HepG2 (cell line): Measurements from ENCODE around the gene ADAMTS17. TPM values are rescaled to one million over a fixed set of nuclear protein-coding genes. Genes with fewer than 3 reads are reported as not detected.

Experiments used
- ATAC-seq: fragments of 200-7000 bp; cut with Tn5 transposase; 3 replicates; pipeline ENCODE4 v1.9.1; 2020; ENCODE audit warnings: mild to moderate bottlenecking, moderate library complexity
- BruUV-seq: library from RNA; stranded (reverse); fragments of 400-500 nt; replicated peaks from 2 replicates; lab custom pipeline; 2021; lab: Mats Ljungman, UMichigan
- CTCF ChIA-PET: fragments of 300-600 bp; formaldehyde crosslinking; extraction: SDS; loops from one replicate; lab custom pipeline; 2021; ENCODE audit warnings: low total read pairs, inconsistent platforms, low intra/inter-chr PET ratio; lab: Yijun Ruan, JAX
- POLR2A ChIA-PET: fragments of 350-600 bp; sonication (Branson Sonifier 250); formaldehyde crosslinking; loops from one replicate; lab custom pipeline; 2020; ENCODE audit warnings: antibody characterized with exemption, inconsistent platforms; lab: Yijun Ruan, JAX
- DNase-seq: peaks from one replicate; pipeline ENCODE4 v3.0.0-alpha.2; 2015; ENCODE audit warnings: low spot score
- FAIRE-seq: peaks from 3 replicates; lab custom pipeline; 2011; peaks lifted over from hg19 to GRCh38; lab: Jason Lieb, UNC
- H2AFZ ChIP-seq: one replicate; pipeline ENCODE4 v1.6.1; 2011; ENCODE audit warnings: low read length, inconsistent platforms
- H3K27ac ChIP-seq: fragments of 300-600 bp; 3 replicates; pipeline ENCODE4 v1.8.0; 2011; ENCODE audit warnings: mixed run types, mild to moderate bottlenecking, mixed read lengths, low read length, inconsistent platforms; ENCODE audit not compliant: insufficient read depth; ENCODE audit errors: extremely low read length
- H3K27me3 ChIP-seq, 2 experiments: fragments of 200-600 bp in 1 of 2; 2 replicates in 1 of 2; 3 replicates in 1 of 2; pipeline versions ENCODE4 v1.6.0 to v1.8.0; 2011; ENCODE audit warnings: low read length in 2 of 2, mild to moderate bottlenecking in 2 of 2, moderate library complexity in 2 of 2, inconsistent platforms in 1 of 2; ENCODE audit not compliant: insufficient read depth in 2 of 2, control insufficient read depth in 1 of 2
- H3K36me3 ChIP-seq, 2 experiments: fragments of 200-600 bp in 1 of 2; replicated peaks in 1 of 2; 2 replicates in 1 of 2; 3 replicates in 1 of 2; pipeline versions ENCODE4 v1.5.1 to v1.8.0; 2011; ENCODE audit warnings: low read length in 2 of 2, inconsistent platforms in 1 of 2; ENCODE audit not compliant: insufficient read depth in 2 of 2, control insufficient read depth in 1 of 2
- H3K4me1 ChIP-seq: 2 replicates; pipeline ENCODE4 v1.5.1; 2012; ENCODE audit warnings: low read length, inconsistent platforms; ENCODE audit not compliant: insufficient read depth
- H3K4me2 ChIP-seq: 2 replicates; pipeline ENCODE4 v1.6.0; 2011; ENCODE audit warnings: low read depth, low read length, inconsistent platforms
- H3K4me3 ChIP-seq, 3 experiments: fragments of 200-600 bp in 1 of 3; sonication (generic), shearing (Covaris generic) in 1 of 3; replicated peaks in 1 of 3; 2 replicates each; pipeline ENCODE4 v1.5.1; 2011 to 2016; ENCODE audit warnings: low read length in 3 of 3, inconsistent platforms in 2 of 3, low read depth in 2 of 3, mild to moderate bottlenecking in 2 of 3, control low read depth in 1 of 3, mixed read lengths in 1 of 3; ENCODE audit not compliant: insufficient read depth in 1 of 3
- H3K79me2 ChIP-seq: one replicate; pipeline ENCODE4 v1.6.1; 2011; ENCODE audit warnings: low read length, inconsistent platforms; ENCODE audit not compliant: insufficient read depth
- H3K9ac ChIP-seq: 2 replicates; pipeline ENCODE4 v1.6.0; 2011; ENCODE audit warnings: mild to moderate bottlenecking, low read depth, low read length, inconsistent platforms; ENCODE audit not compliant: insufficient read depth
- H3K9me3 ChIP-seq: 2 replicates; pipeline ENCODE4 v1.5.1; 2012; ENCODE audit warnings: mild to moderate bottlenecking, low read length
- H4K20me1 ChIP-seq: 2 replicates; pipeline ENCODE4 v1.6.0; 2011; ENCODE audit warnings: inconsistent platforms, mild to moderate bottlenecking, low read length, moderate library complexity; ENCODE audit not compliant: insufficient read depth
- HHEX ChIP-seq: IDR thresholded peaks from 2 replicates; pipeline ENCODE4 v1.6.1; 2016; ENCODE audit warnings: control low read depth
- HIVEP1 ChIP-seq: sonication (generic); formaldehyde crosslinking; IDR thresholded peaks from 2 replicates; pipeline ENCODE4 v1.4.0; 2020; ENCODE audit warnings: mild to moderate bottlenecking, missing genetic modification reagents
- PPARG ChIP-seq: conservative IDR thresholded peaks from 2 replicates; pipeline ENCODE4 v1.6.1; 2016; ENCODE audit warnings: missing biosample characterization, missing genetic modification reagents
- ZNF572 ChIP-seq: sonication (generic); formaldehyde crosslinking; IDR thresholded peaks from 2 replicates; pipeline ENCODE4 v1.5.1; 2020; ENCODE audit warnings: mild to moderate bottlenecking, missing genetic modification reagents
- WGBS: methylation state at CpG from one replicate; pipeline ENCODE4 v1.1.6; 2017; ENCODE audit warnings: low lambda C conversion rate; 5-methylcytosine and 5-hydroxymethylcytosine counted together
- in situ Hi-C: cut with HindIII; loops from 2 replicates; pipeline ENCODE4 v1.10.0; 2017; ENCODE audit warnings: low pct_unique_long_range_greater_than_20kb; ENCODE audit not compliant: extremely low pct_ligation_motif_present
- intact Hi-C: fragments of 100-400 bp; cut with micrococcal nuclease; formaldehyde crosslinking; loops from one replicate; pipeline ENCODE4 v1.10.0; 2022; ENCODE audit not compliant: unreplicated experiment
- polyA plus RNA-seq, 8 experiments: library from polyadenylated mRNA; depleted of rRNA in 3 of 8; stranded (reverse) in 7 of 8; unstranded in 1 of 8; fragments of >200 nt; fragmentation: Illumina TruSeq in 4 of 8; extraction: Trizol in 4 of 8; gene quantifications; 2 replicates each; pipeline versions ENCODE4 v1.2.1 to v1.2.3, GENCODE V29; 2011 to 2016; ENCODE audit warnings: low read depth in 4 of 8, missing spikeins in 1 of 8, mixed read lengths in 1 of 8; ENCODE audit not compliant: insufficient read depth in 1 of 8
- total RNA-seq, 5 experiments: library from RNA; depleted of rRNA; stranded (reverse); fragments of >200 nt; fragmentation: Illumina TruSeq; extraction: Trizol; gene quantifications; 2 replicates each; pipeline ENCODE4 v1.2.3, GENCODE V29; 2016; ENCODE audit warnings: low read depth in 1 of 5
- TF ChIP-seq, protein P1 (sequence below): sonication (generic); formaldehyde crosslinking; IDR thresholded peaks from 2 replicates; pipeline ENCODE4 v1.8.1; 2023; ENCODE audit warnings: mild to moderate bottlenecking, inconsistent platforms, moderate library complexity, missing genetic modification reagents, borderline replicate concordance
- TF ChIP-seq, protein P2 (sequence below): sonication (generic); formaldehyde crosslinking; IDR thresholded peaks from 2 replicates; pipeline ENCODE4 v1.4.0; 2020; ENCODE audit warnings: missing genetic modification reagents; ENCODE audit errors: not compliant biosample characterization
- TF ChIP-seq, protein P3 (sequence below): sonication (generic); formaldehyde crosslinking; IDR thresholded peaks from 2 replicates; pipeline ENCODE4 v1.4.0; 2020; ENCODE audit warnings: missing genetic modification reagents
- TF ChIP-seq, protein P4 (sequence below): sonication (generic); formaldehyde crosslinking; IDR thresholded peaks from 2 replicates; pipeline ENCODE4 v1.8.0; 2022; ENCODE audit warnings: missing genetic modification reagents, mild to moderate bottlenecking, borderline replicate concordance
- TF ChIP-seq, protein P5 (sequence below): sonication (generic); formaldehyde crosslinking; IDR thresholded peaks from 2 replicates; pipeline ENCODE4 v1.5.0; 2020; ENCODE audit warnings: mild to moderate bottlenecking, missing genetic modification reagents, borderline replicate concordance

The ADAMTS17 gene
- total and polyA plus RNA-seq, 2 of the 13 experiments (the other 11 are each of a cell fraction or from before 2014, with no cell fraction given): 0.02 to 0.04 TPM

DNA sequence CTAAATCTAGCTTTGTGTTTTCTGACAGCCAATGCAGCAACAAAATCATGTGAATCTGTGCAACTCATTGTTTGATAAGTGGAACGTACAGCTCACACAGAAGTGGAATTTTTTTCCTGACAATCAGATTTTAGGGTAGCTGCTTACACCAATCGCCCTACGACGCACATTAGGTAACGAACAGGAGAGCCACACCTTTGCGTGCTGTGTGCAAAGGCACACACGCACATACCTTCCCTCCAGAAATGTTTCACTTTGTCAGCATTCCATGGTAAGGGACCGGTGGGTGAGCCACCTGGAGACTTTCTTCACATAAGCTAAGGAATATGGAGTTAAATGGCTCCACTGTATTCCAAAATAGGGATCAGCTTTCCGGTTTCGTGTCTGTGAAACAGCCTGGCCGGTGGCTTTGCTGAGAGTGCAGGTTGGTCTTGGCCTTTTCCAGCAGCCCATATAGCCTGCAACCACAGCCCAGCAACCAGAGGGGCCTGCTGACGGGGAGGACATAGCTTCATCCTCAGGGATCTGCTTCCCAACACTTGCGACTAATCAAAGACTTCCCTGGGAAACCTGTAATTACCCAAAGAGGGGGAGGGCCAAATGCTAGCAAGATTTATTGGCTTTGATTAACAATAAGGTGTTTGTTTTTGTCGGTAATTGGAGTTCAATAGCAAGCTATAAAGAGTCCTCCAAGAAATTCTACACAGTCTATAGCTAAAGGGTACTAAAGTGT lies 145.3 kb downstream of the ADAMTS17 start:
- DNase-seq: no peak
- no peaks in the 10 kb centered on the region for H3K36me3 ChIP-seq
- no peak for ATAC-seq
- CTCF ChIA-PET: no interaction called here
- POLR2A ChIA-PET: no interaction called here
- H3K9ac ChIP-seq: no peak overlapping the region
- in situ Hi-C loops: no loop called here
- WGBS: 64% methylated on average over 14 of the region's 14 CpGs
- H2AFZ ChIP-seq: no peak overlapping the region
- no peak overlapping the region for H3K4me3 ChIP-seq
- H3K27ac ChIP-seq: no peak overlapping the region
- H3K79me2 ChIP-seq: no peaks in the 10 kb centered on the region
- intact Hi-C loops: no loop called here
- no peaks in the 10 kb centered on the region for H3K9me3 ChIP-seq
- no peak for FAIRE-seq
- TF ChIP-seq HIVEP1 (no peak), ZNF572 (no peak), PPARG (no peak), HHEX (no peak)
- TF ChIP-seq, protein P1, sequence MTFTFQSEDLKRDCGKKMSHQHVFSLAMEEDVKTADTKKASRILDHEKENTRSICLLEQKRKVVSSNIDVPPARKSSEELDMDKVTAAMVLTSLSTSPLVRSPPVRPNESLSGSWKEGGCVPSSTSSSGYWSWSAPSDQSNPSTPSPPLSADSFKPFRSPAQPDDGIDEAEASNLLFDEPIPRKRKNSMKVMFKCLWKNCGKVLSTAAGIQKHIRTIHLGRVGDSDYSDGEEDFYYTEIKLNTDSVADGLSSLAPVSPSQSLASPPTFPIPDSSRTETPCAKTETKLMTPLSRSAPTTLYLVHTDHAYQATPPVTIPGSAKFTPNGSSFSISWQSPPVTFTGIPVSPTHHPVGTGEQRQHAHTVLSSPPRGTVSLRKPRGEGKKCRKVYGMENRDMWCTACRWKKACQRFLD (CRISPR knock-in tag): no peak
- TF ChIP-seq, protein P2, sequence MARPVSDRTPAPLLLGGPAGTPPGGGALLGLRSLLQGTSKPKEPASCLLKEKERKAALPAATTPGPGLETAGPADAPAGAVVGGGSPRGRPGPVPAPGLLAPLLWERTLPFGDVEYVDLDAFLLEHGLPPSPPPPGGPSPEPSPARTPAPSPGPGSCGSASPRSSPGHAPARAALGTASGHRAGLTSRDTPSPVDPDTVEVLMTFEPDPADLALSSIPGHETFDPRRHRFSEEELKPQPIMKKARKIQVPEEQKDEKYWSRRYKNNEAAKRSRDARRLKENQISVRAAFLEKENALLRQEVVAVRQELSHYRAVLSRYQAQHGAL (CRISPR knock-in tag): no peak
- TF ChIP-seq, protein P3, sequence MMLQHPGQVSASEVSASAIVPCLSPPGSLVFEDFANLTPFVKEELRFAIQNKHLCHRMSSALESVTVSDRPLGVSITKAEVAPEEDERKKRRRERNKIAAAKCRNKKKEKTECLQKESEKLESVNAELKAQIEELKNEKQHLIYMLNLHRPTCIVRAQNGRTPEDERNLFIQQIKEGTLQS (CRISPR knock-in tag): no peak
- TF ChIP-seq, protein P4, sequence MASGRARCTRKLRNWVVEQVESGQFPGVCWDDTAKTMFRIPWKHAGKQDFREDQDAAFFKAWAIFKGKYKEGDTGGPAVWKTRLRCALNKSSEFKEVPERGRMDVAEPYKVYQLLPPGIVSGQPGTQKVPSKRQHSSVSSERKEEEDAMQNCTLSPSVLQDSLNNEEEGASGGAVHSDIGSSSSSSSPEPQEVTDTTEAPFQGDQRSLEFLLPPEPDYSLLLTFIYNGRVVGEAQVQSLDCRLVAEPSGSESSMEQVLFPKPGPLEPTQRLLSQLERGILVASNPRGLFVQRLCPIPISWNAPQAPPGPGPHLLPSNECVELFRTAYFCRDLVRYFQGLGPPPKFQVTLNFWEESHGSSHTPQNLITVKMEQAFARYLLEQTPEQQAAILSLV: no peak
- TF ChIP-seq, protein P5, sequence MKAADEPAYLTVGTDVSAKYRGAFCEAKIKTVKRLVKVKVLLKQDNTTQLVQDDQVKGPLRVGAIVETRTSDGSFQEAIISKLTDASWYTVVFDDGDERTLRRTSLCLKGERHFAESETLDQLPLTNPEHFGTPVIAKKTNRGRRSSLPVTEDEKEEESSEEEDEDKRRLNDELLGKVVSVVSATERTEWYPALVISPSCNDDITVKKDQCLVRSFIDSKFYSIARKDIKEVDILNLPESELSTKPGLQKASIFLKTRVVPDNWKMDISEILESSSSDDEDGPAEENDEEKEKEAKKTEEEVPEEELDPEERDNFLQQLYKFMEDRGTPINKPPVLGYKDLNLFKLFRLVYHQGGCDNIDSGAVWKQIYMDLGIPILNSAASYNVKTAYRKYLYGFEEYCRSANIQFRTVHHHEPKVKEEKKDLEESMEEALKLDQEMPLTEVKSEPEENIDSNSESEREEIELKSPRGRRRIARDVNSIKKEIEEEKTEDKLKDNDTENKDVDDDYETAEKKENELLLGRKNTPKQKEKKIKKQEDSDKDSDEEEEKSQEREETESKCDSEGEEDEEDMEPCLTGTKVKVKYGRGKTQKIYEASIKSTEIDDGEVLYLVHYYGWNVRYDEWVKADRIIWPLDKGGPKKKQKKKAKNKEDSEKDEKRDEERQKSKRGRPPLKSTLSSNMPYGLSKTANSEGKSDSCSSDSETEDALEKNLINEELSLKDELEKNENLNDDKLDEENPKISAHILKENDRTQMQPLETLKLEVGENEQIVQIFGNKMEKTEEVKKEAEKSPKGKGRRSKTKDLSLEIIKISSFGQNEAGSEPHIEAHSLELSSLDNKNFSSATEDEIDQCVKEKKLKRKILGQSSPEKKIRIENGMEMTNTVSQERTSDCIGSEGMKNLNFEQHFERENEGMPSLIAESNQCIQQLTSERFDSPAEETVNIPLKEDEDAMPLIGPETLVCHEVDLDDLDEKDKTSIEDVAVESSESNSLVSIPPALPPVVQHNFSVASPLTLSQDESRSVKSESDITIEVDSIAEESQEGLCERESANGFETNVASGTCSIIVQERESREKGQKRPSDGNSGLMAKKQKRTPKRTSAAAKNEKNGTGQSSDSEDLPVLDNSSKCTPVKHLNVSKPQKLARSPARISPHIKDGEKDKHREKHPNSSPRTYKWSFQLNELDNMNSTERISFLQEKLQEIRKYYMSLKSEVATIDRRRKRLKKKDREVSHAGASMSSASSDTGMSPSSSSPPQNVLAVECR (CRISPR knock-in tag): no peak
- no peaks in the 10 kb centered on the region for H4K20me1 ChIP-seq
- no peak overlapping the region for H3K4me2 ChIP-seq
- no peaks in the 10 kb centered on the region for H3K27me3 ChIP-seq
- H3K4me1 ChIP-seq: no peaks in the 10 kb centered on the region
- no TSS peak for BruUV-seq
